ENCODE data around the gene TRMT1. TPM values are rescaled to one million over a fixed set of nuclear protein-coding genes. Genes with fewer than 3 reads are reported as not detected.
"Not testable (repeated sequence)": the region's sequence is repeated elsewhere in the genome, so short reads cannot be mapped to it uniquely, and the experiment has no call there.

TRMT1 gene
- 17.5 TPM for total RNA-seq
- long read RNA-seq, transcript TRMT1-202 (17 exons, 2,142 nt): major isoform, 5 of 20 reads
- long read RNA-seq, partial matches to known transcripts: 5 of 20 reads
- long read RNA-seq, other reads (novel, unspliced or antisense): 10 of 20 reads

GRCh38 chr19:13116282-13117175 lies at the start of gene TRMT1:
TRMT1 (minus strand) TSS chr19:13116740; CDS start chr19:13116399, 341 bp downstream.
- intact Hi-C loops (cut with DNase I): loop anchor here (2.0 kb wide), 2 partner anchors 14 to 34 kb away; partner anchors contain the start of genes IER2, LYL1 and STX10
- peak; percentile 96 for DNase-seq (ENCODE audit: low spot score)

GRCh38 chr19:13166151-13166550 lies 49.6 kb upstream of the TRMT1 start:
- intact Hi-C loops (cut with DNase I): not testable (repeated sequence)

GRCh38 chr19:13165162-13165997 lies 48.8 kb upstream of the TRMT1 start:
- DNase-seq (ENCODE audit: low spot score): no peak
- intact Hi-C loops (cut with DNase I): no loop called here

More at GRCh38 chr19:13166151-13166550, 49.6 kb upstream of the TRMT1 start:
- not testable (repeated sequence) for DNase-seq (ENCODE audit: low spot score)

- intact Hi-C loops (cut with DNase I): loop anchor here (5.0 kb wide), 1 partner anchor 678 kb away; no protein-coding TSS in a partner anchor
- peak; percentile 89 for DNase-seq (ENCODE audit: low spot score)
Observed at GRCh38 chr19:13164343-13165161, 48.0 kb upstream of the TRMT1 start.

- peak; percentile 85 for DNase-seq (ENCODE audit: low spot score)
- intact Hi-C loops (cut with DNase I): loop anchor here (1.0 to 5.0 kb wide), 3 partner anchors 8 to 679 kb away; partner anchors contain the start of gene LYL1
Observed at GRCh38 chr19:13163609-13164342, 47.2 kb upstream of the TRMT1 start.

- intact Hi-C loops (cut with DNase I): loop anchor here (1.0 to 5.0 kb wide), 3 partner anchors 8 to 679 kb away; partner anchors contain the start of gene LYL1
Observed at GRCh38 chr19:13162724-13163608, 46.4 kb upstream of the TRMT1 start.

GRCh38 chr19:13160557-13160956 lies 44.0 kb upstream of the TRMT1 start:
- intact Hi-C loops (cut with DNase I): loop anchor here (5.0 kb wide), 1 partner anchor 682 kb away; no protein-coding TSS in a partner anchor

More at GRCh38 chr19:13162724-13163608, 46.4 kb upstream of the TRMT1 start:
- DNase-seq (ENCODE audit: low spot score): peak; percentile 99

GRCh38 chr19:13159713-13160112 lies 43.2 kb upstream of the TRMT1 start:
- DNase-seq (ENCODE audit: low spot score): no peak
- intact Hi-C loops (cut with DNase I): loop anchor here (5.0 kb wide), 1 partner anchor 683 kb away; no protein-coding TSS in a partner anchor

More at GRCh38 chr19:13160557-13160956, 44.0 kb upstream of the TRMT1 start:
- DNase-seq (ENCODE audit: low spot score): no peak

- DNase-seq (ENCODE audit: low spot score): peak; percentile 94
- intact Hi-C loops (cut with DNase I): loop anchor here (1.0 kb wide), 1 partner anchor 8 kb away; no protein-coding TSS in a partner anchor
Observed at GRCh38 chr19:13155472-13156359, 39.2 kb upstream of the TRMT1 start.

GRCh38 chr19:13154911-13155471 lies 38.5 kb upstream of the TRMT1 start:
- intact Hi-C loops (cut with DNase I): loop anchor here (1.0 to 5.0 kb wide), 6 partner anchors 8 to 682 kb away; partner anchors contain the start of gene JUNB
- no peak for DNase-seq (ENCODE audit: low spot score)

- DNase-seq (ENCODE audit: low spot score): peak; percentile 97
- intact Hi-C loops (cut with DNase I): loop anchor here (5.0 kb wide), 5 partner anchors 53 to 683 kb away; partner anchors contain the start of gene JUNB
Observed at GRCh38 chr19:13154241-13154778, 37.8 kb upstream of the TRMT1 start.

GRCh38 chr19:13153569-13154240 lies 37.2 kb upstream of the TRMT1 start:
- DNase-seq (ENCODE audit: low spot score): no peak
- intact Hi-C loops (cut with DNase I): loop anchor here (5.0 kb wide), 5 partner anchors 54 to 684 kb away; partner anchors contain the start of gene JUNB

- intact Hi-C loops (cut with DNase I): loop anchor here (5.0 kb wide), 5 partner anchors 54 to 684 kb away; partner anchors contain the start of gene JUNB
- DNase-seq (ENCODE audit: low spot score): peak; percentile 99
Observed at GRCh38 chr19:13152974-13153568, 36.5 kb upstream of the TRMT1 start.

Measured in cardiac septum (tissue), 1 donor.